Measurements from ENCODE around the gene NUMB. TPM values are rescaled to one million over a fixed set of nuclear protein-coding genes. Genes with fewer than 3 reads are reported as not detected.

Gene NUMB
- total and polyA plus RNA-seq, 3 experiments from 2014 or later, result 36.5 to 39.0 (median 38.5) TPM

DNA sequence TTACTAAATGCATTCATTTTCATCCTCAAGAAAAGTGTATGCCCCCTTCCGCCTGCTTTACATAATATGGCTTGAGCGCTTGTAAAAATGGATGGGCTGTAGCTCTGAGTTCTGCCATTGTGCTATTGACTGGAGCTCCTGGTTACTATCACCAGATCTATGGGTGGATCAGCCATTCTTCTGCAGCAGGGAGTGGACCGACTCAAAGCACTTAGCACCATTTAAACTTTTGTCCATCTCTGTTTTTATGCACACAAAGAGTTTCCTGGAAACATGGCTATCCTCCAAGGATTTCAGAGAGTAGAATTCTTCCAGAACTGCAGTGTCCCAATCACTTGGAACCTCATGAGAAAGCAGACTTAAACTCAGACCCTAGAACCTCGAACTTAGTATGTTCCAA, 4.5 kb upstream of the NUMB start:
- no peak overlapping the region for H3K4me3 Mint-ChIP-seq
- H3K27me3 Mint-ChIP-seq, result no peaks in the 10 kb centered on the region
- H3K27ac Mint-ChIP-seq, result no peak overlapping the region
- CTCF ChIA-PET, result interaction anchor here (1.1 to 2.6 kb wide), 2 partner anchors 8 to 167 kb away, joined by 4 to 15 read pairs; no protein-coding TSS in a partner anchor
- no peaks in the 10 kb centered on the region for H3K9me3 Mint-ChIP-seq
- no peak overlapping the region for H3K4me3 ChIP-seq (ENCODE audit: low read length)
- H3K9me3 ChIP-seq (ENCODE audit: low read length), result no peaks in the 10 kb centered on the region
- peaks cover 3% of the 10 kb centered on the region for H3K4me1 ChIP-seq (ENCODE audit: insufficient read depth, low read length)
- H3K36me3 Mint-ChIP-seq, result peaks cover 0 to 3% (median 0%) of the 10 kb centered on the region in 3 donors
- no peak overlapping the region for H3K27ac ChIP-seq (ENCODE audit: low read depth, low read length)
- no peak for DNase-seq
- POLR2A ChIA-PET, result no interaction called here
- peaks cover 20 to 34% (median 33%) of the 10 kb centered on the region in 3 donors for H3K4me1 Mint-ChIP-seq
- H3K27me3 ChIP-seq (ENCODE audit: insufficient read depth, low read length, poor library complexity, severe bottlenecking), result no peaks in the 10 kb centered on the region
- no peaks in the 10 kb centered on the region for H3K36me3 ChIP-seq (ENCODE audit: insufficient read depth, low read length)

DNA sequence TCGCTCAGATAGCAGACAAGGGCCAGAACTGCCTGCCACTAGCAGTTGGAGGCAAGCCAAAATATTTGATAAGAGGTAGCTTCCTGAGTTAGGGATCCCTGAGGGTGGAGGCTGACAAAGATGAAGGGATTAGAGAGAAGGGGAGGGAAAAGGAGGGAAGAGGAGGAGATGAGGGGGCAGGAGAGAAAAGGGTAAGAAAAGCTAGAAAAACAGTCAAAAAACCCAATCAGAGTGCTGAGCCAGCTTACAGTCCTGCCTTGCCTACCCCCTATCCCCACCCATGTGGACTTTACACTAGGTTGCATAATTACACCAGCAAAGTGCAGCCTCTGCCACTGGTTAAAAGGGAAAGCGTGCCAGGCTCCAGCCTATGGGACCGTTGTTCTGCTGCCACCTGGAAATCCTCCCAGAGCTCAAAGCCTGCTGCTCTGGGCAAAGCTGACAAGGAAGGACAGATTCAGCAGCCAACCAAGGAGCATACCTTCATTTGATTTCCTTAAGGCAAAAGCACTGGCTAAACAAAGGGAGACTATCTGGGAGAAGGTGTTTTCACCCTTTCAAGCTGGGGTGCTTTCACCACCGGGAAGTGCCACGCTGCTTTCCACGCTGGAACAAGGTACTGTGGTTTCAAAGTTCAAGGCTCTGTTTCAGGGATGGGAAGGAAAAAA, 3.8 kb upstream of the NUMB start:
- CTCF ChIA-PET, result interaction anchor here (2.6 kb wide), 1 partner anchor 9 kb away, joined by 15 read pairs; no protein-coding TSS in a partner anchor
- Mint-ChIP-seq H3K36me3 (peaks cover 0 to 5% (median 0%) of the 10 kb centered on the region in 3 donors), H3K9me3 (no peaks in the 10 kb centered on the region), H3K4me3 (no peak overlapping the region), H3K27ac (no peak overlapping the region), H3K4me1 (peaks cover 24 to 38% (median 36%) of the 10 kb centered on the region in 3 donors), H3K27me3 (no peaks in the 10 kb centered on the region)
- POLR2A ChIA-PET, result no interaction called here
- no peaks in the 10 kb centered on the region for H3K36me3 ChIP-seq (ENCODE audit: insufficient read depth, low read length)
- H3K27ac ChIP-seq (ENCODE audit: low read depth, low read length), result no peak overlapping the region
- H3K4me1 ChIP-seq (ENCODE audit: insufficient read depth, low read length), result peaks cover 6% of the 10 kb centered on the region
- H3K4me3 ChIP-seq (ENCODE audit: low read length), result no peak overlapping the region
- H3K27me3 ChIP-seq (ENCODE audit: insufficient read depth, low read length, poor library complexity, severe bottlenecking), result no peaks in the 10 kb centered on the region
- no peaks in the 10 kb centered on the region for H3K9me3 ChIP-seq (ENCODE audit: low read length)
- DNase-seq, result no peak

DNA sequence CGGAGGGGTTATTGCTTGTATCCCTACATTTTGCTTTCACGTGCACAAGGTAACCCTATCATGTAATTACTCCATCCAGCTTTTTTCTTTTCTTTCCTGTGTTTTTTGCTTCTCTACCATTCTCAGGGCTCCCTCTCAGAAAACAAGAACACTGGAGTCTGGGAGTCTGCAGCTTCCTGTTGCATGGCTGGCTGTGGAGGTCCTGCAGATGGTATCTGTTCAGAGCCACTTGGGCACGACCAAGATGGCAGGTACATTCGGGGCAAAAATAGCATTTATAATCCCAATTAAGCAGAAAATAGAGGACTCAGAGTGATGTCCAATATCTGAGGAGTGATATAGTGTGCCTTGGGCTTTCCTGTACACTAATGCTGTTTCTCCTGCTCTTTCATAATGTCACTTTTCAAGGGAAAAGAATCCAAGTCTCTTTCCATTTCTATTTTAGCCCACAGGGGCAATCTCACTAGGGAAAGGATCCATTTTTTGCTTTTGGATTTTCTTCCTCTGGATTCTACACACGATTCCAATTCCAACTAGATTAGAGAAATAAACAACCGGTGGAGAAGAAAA, 3.2 kb upstream of the NUMB start:
- H3K4me1 Mint-ChIP-seq, result peaks cover 30 to 44% (median 42%) of the 10 kb centered on the region in 3 donors
- H3K27me3 Mint-ChIP-seq, result no peaks in the 10 kb centered on the region
- peaks cover 12% of the 10 kb centered on the region for H3K4me1 ChIP-seq (ENCODE audit: insufficient read depth, low read length)
- H3K9me3 ChIP-seq (ENCODE audit: low read length), result no peaks in the 10 kb centered on the region
- no peaks in the 10 kb centered on the region for H3K27me3 ChIP-seq (ENCODE audit: insufficient read depth, low read length, poor library complexity, severe bottlenecking)
- POLR2A ChIA-PET, result no interaction called here
- no peak for DNase-seq
- H3K4me3 ChIP-seq (ENCODE audit: low read length), result no peak overlapping the region
- H3K36me3 ChIP-seq (ENCODE audit: insufficient read depth, low read length), result no peaks in the 10 kb centered on the region
- CTCF ChIA-PET, result interaction anchor here (2.6 kb wide), 1 partner anchor 10 kb away, joined by 15 read pairs; no protein-coding TSS in a partner anchor
- no peak overlapping the region for H3K27ac ChIP-seq (ENCODE audit: low read depth, low read length)
- no peak overlapping the region for H3K27ac Mint-ChIP-seq
- H3K9me3 Mint-ChIP-seq, result no peaks in the 10 kb centered on the region
- peaks cover 0 to 5% (median 0%) of the 10 kb centered on the region in 3 donors for H3K36me3 Mint-ChIP-seq
- no peak overlapping the region for H3K4me3 Mint-ChIP-seq

DNA sequence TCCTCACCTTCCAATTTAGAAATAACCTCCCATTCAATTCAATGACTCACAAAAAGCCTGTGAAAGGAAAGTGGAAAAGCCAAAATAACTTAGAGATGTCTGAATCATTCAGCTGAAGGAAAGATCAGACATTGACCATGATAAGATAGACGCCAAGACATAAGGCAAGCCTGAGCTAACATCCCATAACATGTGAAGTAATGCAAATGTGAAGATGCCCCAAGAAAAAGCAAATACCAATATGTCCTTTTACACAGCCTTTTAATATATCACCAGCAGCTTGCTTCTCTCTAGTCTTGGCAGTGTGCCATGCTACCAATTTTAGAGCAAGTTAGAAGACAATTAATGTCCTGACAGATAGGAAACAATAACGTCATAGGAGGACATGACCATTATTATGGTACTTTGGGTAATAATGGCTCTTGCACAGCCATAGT, 2.4 kb upstream of the NUMB start:
- ChIA-PET CTCF (no interaction called here), POLR2A (interaction anchor here (0.7 kb wide), 1 partner anchor 181 kb away, joined by 6 read pairs; no protein-coding TSS in a partner anchor)
- H3K9me3 ChIP-seq (ENCODE audit: low read length), result no peaks in the 10 kb centered on the region
- Mint-ChIP-seq H3K9me3 (no peaks in the 10 kb centered on the region), H3K4me1 (peaks cover 34 to 45% (median 44%) of the 10 kb centered on the region in 3 donors), H3K27me3 (no peaks in the 10 kb centered on the region), H3K27ac (peak overlapping the region in 3 of 8 donors; percentile 4 to 30 (median 22)), H3K36me3 (peaks cover 0 to 5% (median 0%) of the 10 kb centered on the region in 3 donors), H3K4me3 (peak overlapping the region in 2 of 7 donors; percentile 29 to 38)
- H3K36me3 ChIP-seq (ENCODE audit: insufficient read depth, low read length), result no peaks in the 10 kb centered on the region
- no peak overlapping the region for H3K27ac ChIP-seq (ENCODE audit: low read depth, low read length)
- H3K4me1 ChIP-seq (ENCODE audit: insufficient read depth, low read length), result peaks cover 20% of the 10 kb centered on the region
- no peak for DNase-seq
- no peak overlapping the region for H3K4me3 ChIP-seq (ENCODE audit: low read length)
- H3K27me3 ChIP-seq (ENCODE audit: insufficient read depth, low read length, poor library complexity, severe bottlenecking), result no peaks in the 10 kb centered on the region

DNA sequence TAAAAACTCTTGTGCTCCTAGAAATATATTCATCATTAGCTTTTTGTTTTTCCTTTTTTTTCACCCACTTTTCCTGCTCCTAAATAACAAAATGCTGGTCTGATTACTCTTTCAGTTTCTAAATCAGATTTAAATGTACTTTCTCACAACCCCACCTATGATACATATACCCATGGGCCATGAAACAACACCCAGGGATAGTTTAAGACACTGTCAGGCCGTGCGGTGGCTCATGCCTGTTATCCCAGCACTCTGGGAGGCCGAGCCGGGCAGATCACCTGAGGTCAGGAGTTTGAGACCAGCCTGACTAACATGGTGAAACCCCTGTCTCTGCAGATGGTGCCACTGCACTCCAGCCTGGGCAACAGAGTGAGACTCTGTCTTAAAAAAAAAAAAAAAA, 1.6 kb upstream of the NUMB start:
- peak overlapping the region in 3 of 7 donors; percentile 20 to 64 (median 40) for H3K4me3 Mint-ChIP-seq
- Histone ChIP-seq H3K4me1 (ENCODE audit: insufficient read depth, low read length) (peaks cover 26% of the 10 kb centered on the region), H3K27me3 (ENCODE audit: insufficient read depth, low read length, poor library complexity, severe bottlenecking) (no peaks in the 10 kb centered on the region), H3K9me3 (ENCODE audit: low read length) (no peaks in the 10 kb centered on the region), H3K36me3 (ENCODE audit: insufficient read depth, low read length) (no peaks in the 10 kb centered on the region), H3K4me3 (ENCODE audit: low read length) (no peak overlapping the region), H3K27ac (ENCODE audit: low read depth, low read length) (no peak overlapping the region)
- no peak for DNase-seq
- H3K27me3 Mint-ChIP-seq, result no peaks in the 10 kb centered on the region
- ChIA-PET POLR2A (interaction anchor here (0.7 to 2.1 kb wide), 2 partner anchors 31 to 182 kb away, joined by 6 to 22 read pairs; partner anchors contain the start of gene RIOX1), CTCF (interaction anchor here (1.8 to 2.0 kb wide), 2 partner anchors 12 to 173 kb away, joined by 4 to 12 read pairs; no protein-coding TSS in a partner anchor)
- H3K4me1 Mint-ChIP-seq, result peaks cover 37 to 47% (median 46%) of the 10 kb centered on the region in 3 donors
- H3K27ac Mint-ChIP-seq, result no peak overlapping the region
- no peaks in the 10 kb centered on the region for H3K9me3 Mint-ChIP-seq
- peaks cover 0 to 5% (median 0%) of the 10 kb centered on the region in 3 donors for H3K36me3 Mint-ChIP-seq

DNA sequence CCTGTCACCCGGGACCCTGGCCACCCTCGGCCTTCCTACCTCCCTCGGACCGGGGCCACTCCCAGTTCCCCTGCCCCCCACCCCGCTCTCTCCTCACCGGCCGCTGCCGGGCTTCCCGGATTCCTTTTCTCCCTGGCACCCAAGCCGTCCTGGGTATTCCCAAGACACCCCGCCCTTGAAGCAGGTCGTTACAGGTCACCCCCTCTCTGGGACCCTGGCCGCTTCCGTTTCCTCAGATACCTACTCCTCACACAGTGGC, 493 bp downstream of the NUMB start:
- POLR2A ChIA-PET, result interaction anchor here (1.0 to 2.1 kb wide), 2 partner anchors 33 to 111 kb away, joined by 3 to 22 read pairs; partner anchors contain the start of genes ACOT2 and RIOX1
- H3K36me3 ChIP-seq (ENCODE audit: insufficient read depth, low read length), result no peaks in the 10 kb centered on the region
- H3K4me3 ChIP-seq (ENCODE audit: low read length), result peak overlapping the region; percentile 68
- peaks cover 26% of the 10 kb centered on the region for H3K4me1 ChIP-seq (ENCODE audit: insufficient read depth, low read length)
- no peaks in the 10 kb centered on the region for H3K27me3 Mint-ChIP-seq
- H3K27me3 ChIP-seq (ENCODE audit: insufficient read depth, low read length, poor library complexity, severe bottlenecking), result no peaks in the 10 kb centered on the region
- peaks cover 0 to 5% (median 0%) of the 10 kb centered on the region in 3 donors for H3K36me3 Mint-ChIP-seq
- DNase-seq, result peak in 1 of 5 donors; percentile 1
- H3K4me1 Mint-ChIP-seq, result peaks cover 33 to 50% (median 46%) of the 10 kb centered on the region in 3 donors
- H3K27ac Mint-ChIP-seq, result peak overlapping the region; percentile 65 to 98 (median 90)
- no peaks in the 10 kb centered on the region for H3K9me3 Mint-ChIP-seq
- no peaks in the 10 kb centered on the region for H3K9me3 ChIP-seq (ENCODE audit: low read length)
- CTCF ChIA-PET, result interaction anchor here (1.2 to 2.0 kb wide), 4 partner anchors 11 to 162 kb away, joined by 3 to 12 read pairs (median 4); no protein-coding TSS in a partner anchor
- H3K27ac ChIP-seq (ENCODE audit: low read depth, low read length), result peak overlapping the region; percentile 71
- peak overlapping the region; percentile 89 to 100 (median 97) for H3K4me3 Mint-ChIP-seq

DNA sequence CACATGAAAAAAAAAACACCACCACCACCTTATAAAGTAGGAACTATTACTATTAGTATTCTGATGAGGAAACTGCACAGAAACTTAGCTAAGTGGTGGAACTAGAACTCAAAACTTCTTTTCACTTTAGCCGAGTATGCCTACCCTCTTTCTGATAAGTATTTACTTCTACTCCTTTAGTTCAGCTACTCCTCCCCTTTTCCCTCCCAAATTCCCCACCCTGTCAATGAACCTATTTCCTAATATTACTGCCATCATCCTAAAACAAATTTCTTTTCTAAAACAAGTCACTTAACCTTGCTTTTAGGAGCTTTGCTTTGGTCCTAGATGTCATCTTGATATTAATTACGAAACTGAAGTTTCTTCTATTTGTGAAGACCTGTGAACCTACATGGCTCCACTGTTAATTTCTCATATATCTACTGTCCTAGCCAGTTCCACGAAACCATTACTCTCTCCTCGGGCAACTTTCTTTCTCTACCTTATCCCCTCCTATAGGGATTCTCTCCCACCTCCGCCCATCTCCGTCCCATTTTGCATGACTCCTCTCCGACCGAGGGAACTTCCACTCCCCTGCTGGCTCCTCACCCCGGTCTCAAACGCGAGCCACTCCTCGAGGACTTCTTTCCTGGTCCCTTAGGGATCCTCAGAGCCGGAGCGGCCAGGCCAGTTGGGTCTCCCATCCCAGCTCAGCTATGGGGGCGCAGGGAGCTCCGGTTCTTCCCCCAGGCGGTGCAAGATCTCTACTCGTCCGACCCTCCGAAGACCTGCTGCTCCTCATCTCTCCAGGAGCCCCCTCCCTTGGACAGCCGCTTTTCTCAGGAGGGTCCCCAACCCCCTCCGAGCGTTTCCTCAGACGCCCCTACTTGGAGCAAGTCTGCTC, 1.1 kb downstream of the NUMB start:
- H3K4me1 Mint-ChIP-seq, result peaks cover 39 to 56% (median 51%) of the 10 kb centered on the region in 3 donors
- H3K9me3 Mint-ChIP-seq, result no peaks in the 10 kb centered on the region
- ChIA-PET CTCF (interaction anchor here (1.0 to 1.4 kb wide), 3 partner anchors 12 to 33 kb away, joined by 3 to 4 read pairs (median 3); partner anchors contain the start of gene RIOX1), POLR2A (no interaction called here)
- peak in 3 of 5 donors; percentile 6 to 54 (median 17) for DNase-seq
- peak overlapping the region; percentile 89 to 100 (median 97) for H3K4me3 Mint-ChIP-seq
- peak overlapping the region; percentile 71 for H3K27ac ChIP-seq (ENCODE audit: low read depth, low read length)
- H3K27me3 ChIP-seq (ENCODE audit: insufficient read depth, low read length, poor library complexity, severe bottlenecking), result no peaks in the 10 kb centered on the region
- H3K36me3 Mint-ChIP-seq, result peaks cover 0 to 6% (median 0%) of the 10 kb centered on the region in 3 donors
- peak overlapping the region; percentile 20 to 98 (median 72) for H3K27ac Mint-ChIP-seq
- H3K9me3 ChIP-seq (ENCODE audit: low read length), result no peaks in the 10 kb centered on the region
- H3K4me3 ChIP-seq (ENCODE audit: low read length), result peak overlapping the region; percentile 68
- H3K27me3 Mint-ChIP-seq, result no peaks in the 10 kb centered on the region
- H3K4me1 ChIP-seq (ENCODE audit: insufficient read depth, low read length), result peaks cover 26% of the 10 kb centered on the region
- no peaks in the 10 kb centered on the region for H3K36me3 ChIP-seq (ENCODE audit: insufficient read depth, low read length)

All from CD8-positive, alpha-beta memory T cell (primary cell).